Small intestine (tissue), 7 donors: ENCODE measurements around the gene PPP1R37. TPM values are rescaled to one million over a fixed set of nuclear protein-coding genes. Genes with fewer than 3 reads are reported as not detected.

Experiments used
- DNase-seq, 2 donors: peaks; one replicate each; pipeline versions ENCODE4 v3.0.0 to v3.0.0-alpha.2; 2013
- FAIRE-seq: peaks from 2 replicates; lab custom pipeline; 2012; peaks lifted over from hg19 to GRCh38; lab: Jason Lieb, UNC
- H3K27ac ChIP-seq, 3 donors: one replicate each; pipeline ENCODE4 v1.5.1; 2013; ENCODE audit warnings: low read length in 2 of 3, mild to moderate bottlenecking in 2 of 3, control low read depth in 1 of 3, inconsistent platforms in 1 of 3, low read depth in 1 of 3, moderate library complexity in 1 of 3
- H3K27me3 ChIP-seq, 3 donors: one replicate each; pipeline ENCODE4 v1.6.1; 2013; ENCODE audit warnings: low read length in 3 of 3, inconsistent platforms in 1 of 3; ENCODE audit not compliant: control insufficient read depth in 3 of 3, insufficient read depth in 3 of 3
- H3K36me3 ChIP-seq, 3 donors: one replicate each; pipeline ENCODE4 v1.6.1; 2013; ENCODE audit warnings: low read length in 3 of 3, inconsistent platforms in 1 of 3, low read depth in 1 of 3, mild to moderate bottlenecking in 1 of 3, moderate library complexity in 1 of 3; ENCODE audit not compliant: control insufficient read depth in 3 of 3, insufficient read depth in 2 of 3
- H3K4me1 ChIP-seq, 3 donors: one replicate each; pipeline ENCODE4 v1.6.1; 2013; ENCODE audit warnings: low read length in 2 of 3, inconsistent platforms in 1 of 3, low read depth in 1 of 3, mild to moderate bottlenecking in 1 of 3, moderate library complexity in 1 of 3; ENCODE audit not compliant: control insufficient read depth in 3 of 3, insufficient read depth in 2 of 3
- H3K4me3 ChIP-seq, 3 donors: one replicate each; pipeline ENCODE4 v1.5.1; 2013; ENCODE audit warnings: low read length in 3 of 3, control low read depth in 1 of 3, inconsistent platforms in 1 of 3, low read depth in 1 of 3, mild to moderate bottlenecking in 1 of 3, moderate library complexity in 1 of 3
- H3K9me3 ChIP-seq, 2 donors: one replicate each; pipeline ENCODE4 v1.6.1; 2013; ENCODE audit warnings: low read depth in 1 of 2, low read length in 1 of 2; ENCODE audit not compliant: control insufficient read depth in 2 of 2, insufficient read depth in 1 of 2
- WGBS, 3 donors: extraction: QIAGEN DNeasy Blood & Tissue Kit; methylation state at CpG; one replicate each; pipeline ENCODE4 v1.1.7; 2013; 5-methylcytosine and 5-hydroxymethylcytosine counted together
- polyA plus RNA-seq, 4 donors: library from polyadenylated mRNA; stranded (reverse) in 3 of 4; unstranded in 1 of 4; fragments of 200-250 nt in 3 of 4; fragments of 120-200 nt in 1 of 4; gene quantifications; one replicate each; pipeline versions ENCODE4 v1.2.1 to v1.2.3, GENCODE V29; 2013
- donor health status: healthy with polysubstance abuse.
- donor health status: control.
- donor health status: control.
- donor health status: Bipolar disorder and iron deficiency.
- donor health status: healthy.

PPP1R37 gene
- polyA plus RNA-seq, 4 donors: 19.5 to 47.0 (median 31.6) TPM

DNA sequence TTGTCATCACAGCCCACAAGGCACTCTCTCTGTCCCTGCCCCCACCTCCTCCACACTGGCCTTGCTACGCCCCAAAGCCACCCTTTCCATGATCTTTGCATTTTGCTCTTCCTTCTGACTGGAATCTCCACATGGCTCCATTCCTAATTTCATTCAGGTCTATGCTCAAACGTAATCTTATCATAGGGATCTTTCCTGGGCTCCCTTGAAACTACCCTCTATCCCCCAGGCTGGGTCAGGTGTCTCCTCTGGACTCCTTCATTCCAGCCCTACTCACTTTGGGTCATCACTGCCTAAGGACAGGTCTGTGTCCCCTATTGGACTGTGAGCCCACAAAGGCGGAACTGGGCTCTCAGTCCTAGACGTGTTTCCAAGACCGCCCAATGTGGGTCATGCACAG, 10.8 kb upstream of the PPP1R37 start:
- peaks cover 0 to 52% (median 3%) of the 10 kb centered on the region in 3 donors for H3K36me3 ChIP-seq
- H3K27ac ChIP-seq: no peak overlapping the region
- FAIRE-seq: no peak
- no peak for DNase-seq
- no peak overlapping the region for H3K4me3 ChIP-seq
- WGBS, 3 donors: 88 to 90% (median 90%) methylated on average over 5 of the region's 5 CpGs
- peaks cover 2 to 23% (median 9%) of the 10 kb centered on the region in 3 donors for H3K4me1 ChIP-seq
- H3K27me3 ChIP-seq: no peaks in the 10 kb centered on the region
- H3K9me3 ChIP-seq: no peaks in the 10 kb centered on the region

DNA sequence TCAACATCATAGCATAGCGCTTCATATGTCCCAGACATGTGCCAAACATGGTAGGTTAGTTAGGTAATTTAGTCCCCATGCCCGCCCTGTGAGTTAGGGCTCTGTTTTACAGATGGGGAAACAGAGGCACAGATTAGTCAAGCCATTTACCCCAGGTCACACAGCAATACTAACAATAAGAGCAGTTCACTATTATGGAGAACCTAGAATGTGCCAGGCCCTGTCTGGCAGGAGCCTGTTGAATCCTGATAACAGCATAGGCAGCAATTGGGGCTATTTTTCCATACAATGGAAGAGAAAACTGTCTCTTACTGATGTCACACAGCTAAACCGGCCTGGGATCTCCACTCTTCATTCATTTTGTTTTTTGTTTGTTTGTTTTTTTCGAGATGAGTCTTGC, 6.5 kb upstream of the PPP1R37 start:
- 92 to 95% (median 94%) methylated on average over 4 of the region's 4 CpGs for WGBS, 3 donors
- Histone ChIP-seq H3K9me3 (no peaks in the 10 kb centered on the region), H3K27ac (no peak overlapping the region), H3K4me3 (no peak overlapping the region), H3K4me1 (peaks cover 0 to 15% (median 0%) of the 10 kb centered on the region in 3 donors), H3K27me3 (no peaks in the 10 kb centered on the region), H3K36me3 (peaks cover 3 to 77% (median 6%) of the 10 kb centered on the region in 3 donors)
- no peak for FAIRE-seq
- DNase-seq: peak in 1 of 2 donors; percentile 1

GRCh38 chr19:45087531-45087930, 5.4 kb upstream of the PPP1R37 start:
- DNase-seq: peak in 1 of 2 donors; percentile 1
- H3K27me3 ChIP-seq: no peaks in the 10 kb centered on the region
- 64 to 77% (median 71%) methylated on average over 11 of the region's 11 CpGs for WGBS, 3 donors
- peaks cover 0 to 15% (median 0%) of the 10 kb centered on the region in 3 donors for H3K4me1 ChIP-seq
- no peak for FAIRE-seq
- H3K27ac ChIP-seq: peak overlapping the region in 1 of 3 donors; percentile 42
- H3K36me3 ChIP-seq: peaks cover 2 to 66% (median 6%) of the 10 kb centered on the region in 3 donors
- no peaks in the 10 kb centered on the region for H3K9me3 ChIP-seq
- H3K4me3 ChIP-seq: no peak overlapping the region

DNA sequence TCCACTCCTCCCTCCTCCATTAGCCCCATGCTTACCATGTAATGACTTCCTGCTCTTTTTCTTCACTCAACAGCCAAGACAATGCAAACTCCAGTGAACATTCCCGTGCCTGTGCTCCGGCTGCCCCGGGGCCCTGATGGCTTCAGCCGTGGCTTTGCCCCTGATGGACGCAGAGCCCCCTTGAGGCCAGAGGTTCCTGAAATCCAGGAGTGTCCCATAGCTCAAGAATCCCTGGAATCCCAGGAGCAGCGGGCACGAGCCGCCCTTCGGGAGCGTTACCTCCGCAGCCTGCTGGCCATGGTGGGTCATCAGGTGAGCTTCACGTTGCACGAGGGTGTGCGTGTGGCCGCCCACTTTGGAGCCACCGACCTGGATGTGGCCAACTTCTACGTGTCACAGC, 2.9 kb upstream of the PPP1R37 start:
- H3K9me3 ChIP-seq: no peaks in the 10 kb centered on the region
- peaks cover 3 to 26% (median 8%) of the 10 kb centered on the region in 3 donors for H3K4me1 ChIP-seq
- WGBS, 3 donors: 74 to 91% (median 83%) methylated on average over 17 of the region's 17 CpGs
- peaks cover 2 to 58% (median 6%) of the 10 kb centered on the region in 3 donors for H3K36me3 ChIP-seq
- FAIRE-seq: no peak
- peak overlapping the region; percentile 35 to 99 (median 66) for H3K27ac ChIP-seq
- no peaks in the 10 kb centered on the region for H3K27me3 ChIP-seq
- no peak for DNase-seq
- H3K4me3 ChIP-seq: peak overlapping the region in 1 of 3 donors; percentile 95

GRCh38 chr19:45090606-45091005, 2.4 kb upstream of the PPP1R37 start:
- FAIRE-seq (no peak), DNase-seq (peak; percentile 80 to 91)
- Histone ChIP-seq H3K36me3 (peaks cover 0 to 58% (median 6%) of the 10 kb centered on the region in 3 donors), H3K27me3 (no peaks in the 10 kb centered on the region), H3K4me1 (peaks cover 4 to 32% (median 8%) of the 10 kb centered on the region in 3 donors), H3K4me3 (peak overlapping the region in 2 of 3 donors; percentile 41 to 95), H3K27ac (peak overlapping the region; percentile 42 to 99 (median 98)), H3K9me3 (no peaks in the 10 kb centered on the region)
- WGBS, 3 donors: 17 to 59% (median 31%) methylated on average over 5 of the region's 5 CpGs

- WGBS, 3 donors: 8 to 11% (median 10%) methylated on average over 64 of the region's 64 CpGs
- Histone ChIP-seq H3K9me3 (no peaks in the 10 kb centered on the region), H3K4me1 (peaks cover 4 to 37% (median 11%) of the 10 kb centered on the region in 3 donors), H3K27ac (peak overlapping the region; percentile 88 to 99 (median 98)), H3K36me3 (peaks cover 0 to 60% (median 6%) of the 10 kb centered on the region in 3 donors), H3K4me3 (peak overlapping the region; percentile 25 to 96 (median 95)), H3K27me3 (no peaks in the 10 kb centered on the region)
- no peak for FAIRE-seq
- peak; percentile 99 to 100 for DNase-seq
These were observed 1.7 kb upstream of the PPP1R37 start for GRCh38 chr19:45091031-45091923.

DNA sequence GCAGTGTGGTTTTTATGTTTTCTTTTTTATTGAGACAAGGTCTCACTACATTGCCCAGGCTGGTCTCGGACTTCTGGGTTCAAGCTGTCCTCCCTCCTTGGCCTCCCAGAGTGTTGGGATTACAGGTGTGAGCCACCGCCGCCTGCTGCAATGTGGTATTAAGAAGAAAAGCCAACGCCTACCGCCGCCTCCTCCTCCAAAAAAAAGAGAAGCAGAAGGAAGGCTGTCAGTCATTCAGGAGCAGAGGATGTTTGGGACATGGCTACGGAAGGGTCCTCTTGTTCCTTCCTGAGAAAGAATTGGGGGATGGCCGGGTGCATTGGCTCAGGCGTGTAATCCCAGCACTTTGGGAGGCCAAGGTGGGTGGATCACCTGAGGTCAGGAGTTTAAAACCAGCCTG, 1.2 kb downstream of the PPP1R37 start:
- WGBS, 3 donors: 25 to 66% (median 35%) methylated on average over 9 of the region's 9 CpGs
- FAIRE-seq (no peak), DNase-seq (no peak)
- Histone ChIP-seq H3K36me3 (peaks cover 0 to 59% (median 6%) of the 10 kb centered on the region in 3 donors), H3K4me3 (peak overlapping the region in 2 of 3 donors; percentile 95 to 96), H3K4me1 (peaks cover 20 to 61% (median 22%) of the 10 kb centered on the region in 3 donors), H3K9me3 (no peaks in the 10 kb centered on the region), H3K27ac (no peak overlapping the region), H3K27me3 (no peaks in the 10 kb centered on the region)

DNA sequence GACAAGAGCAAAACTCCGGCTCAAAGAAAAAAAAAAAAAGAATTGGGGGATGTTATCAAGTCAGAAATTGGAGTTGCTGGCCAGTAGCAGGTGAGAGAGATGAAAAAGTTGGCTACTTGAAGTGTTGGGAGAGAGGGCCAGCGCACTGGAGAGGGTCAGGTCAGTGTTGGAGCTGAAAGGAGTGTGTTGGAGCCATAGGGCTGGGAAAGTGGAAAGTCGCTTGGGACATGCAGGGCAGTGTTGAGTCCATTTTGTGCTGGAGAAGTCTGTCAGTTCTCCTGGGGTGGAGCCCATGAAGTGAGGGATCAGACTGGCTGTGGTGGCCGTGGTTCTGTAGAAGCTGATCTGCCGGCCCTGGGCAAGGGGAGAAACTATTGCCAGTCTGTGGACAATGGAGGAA, 1.7 kb downstream of the PPP1R37 start:
- Histone ChIP-seq H3K36me3 (peaks cover 0 to 62% (median 6%) of the 10 kb centered on the region in 3 donors), H3K27ac (no peak overlapping the region), H3K27me3 (no peaks in the 10 kb centered on the region), H3K4me1 (peaks cover 20 to 67% (median 24%) of the 10 kb centered on the region in 3 donors), H3K4me3 (peak overlapping the region in 1 of 3 donors; percentile 13), H3K9me3 (no peaks in the 10 kb centered on the region)
- DNase-seq (peak in 1 of 2 donors; percentile 14), FAIRE-seq (no peak)
- WGBS, 3 donors: 52 to 71% (median 62%) methylated on average over 5 of the region's 5 CpGs
